WI38 (cell line): ENCODE results near the gene SYNE1.

Experiments
- H3K4me3 ChIP-seq: 2 replicates; pipeline ENCODE4 v1.5.1; 2011; ENCODE audit warnings: low read depth, mild to moderate bottlenecking, control low read depth, low read length
- CTCF ChIP-seq: IDR thresholded peaks from 2 replicates; pipeline ENCODE4 v1.5.1; 2012; ENCODE audit warnings: low read depth, mild to moderate bottlenecking, control low read depth, low read length

The SYNE1 gene

GRCh38 chr6:152360034-152360433 is 277.1 kb downstream of the SYNE1 start:
- no peak for TF ChIP-seq CTCF
- no peak overlapping the region for H3K4me3 ChIP-seq

DNA sequence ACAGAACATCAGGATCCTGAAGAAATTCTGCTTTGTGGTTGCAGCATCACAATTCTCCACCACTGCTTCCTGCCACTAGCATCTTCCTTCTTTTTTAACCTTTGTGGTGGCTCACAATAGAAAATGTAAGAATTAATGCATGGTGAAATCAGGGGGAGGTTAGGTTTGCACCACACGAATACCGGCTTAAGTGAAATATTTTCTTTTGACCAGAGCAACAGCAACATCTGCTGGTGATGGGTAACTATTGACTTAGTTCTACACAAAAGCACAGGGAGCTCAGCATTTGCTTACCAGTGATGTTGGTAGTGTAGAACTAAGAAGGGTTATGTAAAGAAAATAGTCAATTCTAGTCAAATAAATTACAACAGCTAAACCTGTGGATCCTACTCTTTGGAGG is 280.5 kb downstream of the SYNE1 start:
- no peak overlapping the region for H3K4me3 ChIP-seq
- TF ChIP-seq CTCF, result no peak

DNA sequence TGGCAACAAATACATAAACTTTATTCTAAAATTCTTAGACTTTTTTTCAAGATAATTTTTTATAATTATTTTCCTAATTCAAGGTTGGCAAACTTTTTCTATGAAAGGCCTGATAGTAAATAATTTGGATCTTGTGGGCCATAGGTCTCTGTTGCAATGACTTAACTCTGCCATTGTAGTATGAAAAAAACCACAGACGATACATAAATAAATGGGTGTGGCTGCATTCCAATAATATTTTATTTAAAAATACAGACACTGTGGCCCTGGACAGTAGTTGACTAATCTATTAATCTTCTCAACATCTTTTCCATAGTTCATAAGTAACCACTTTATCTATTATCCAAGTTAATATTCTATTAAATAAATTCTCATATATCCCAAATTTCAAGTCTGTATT is 281.1 kb downstream of the SYNE1 start:
- no peak for TF ChIP-seq CTCF
- H3K4me3 ChIP-seq, result no peak overlapping the region

GRCh38 chr6:152355166-152355565 is 282.0 kb downstream of the SYNE1 start:
- TF ChIP-seq CTCF, result no peak
- no peak overlapping the region for H3K4me3 ChIP-seq

DNA sequence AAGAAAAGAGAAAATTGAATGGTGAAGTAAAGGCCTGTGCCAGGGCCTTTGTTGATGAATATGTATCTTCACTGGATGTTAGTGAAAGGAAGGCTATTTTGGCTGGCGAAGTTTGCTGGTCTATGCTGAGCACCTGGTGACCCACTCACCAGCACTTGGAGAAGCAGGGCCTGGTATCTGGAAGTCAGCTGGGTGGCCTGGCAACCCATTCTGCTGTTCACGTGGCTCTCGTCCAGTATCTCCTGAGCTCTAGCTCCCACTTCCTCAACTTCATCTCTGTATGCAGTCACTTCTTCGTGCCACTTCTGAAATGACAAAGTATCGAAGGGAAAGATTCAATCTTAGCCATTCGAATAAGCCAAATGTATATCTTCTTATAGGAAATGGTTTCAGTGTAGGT is 283.7 kb downstream of the SYNE1 start:
- no peak overlapping the region for H3K4me3 ChIP-seq
- no peak for TF ChIP-seq CTCF

DNA sequence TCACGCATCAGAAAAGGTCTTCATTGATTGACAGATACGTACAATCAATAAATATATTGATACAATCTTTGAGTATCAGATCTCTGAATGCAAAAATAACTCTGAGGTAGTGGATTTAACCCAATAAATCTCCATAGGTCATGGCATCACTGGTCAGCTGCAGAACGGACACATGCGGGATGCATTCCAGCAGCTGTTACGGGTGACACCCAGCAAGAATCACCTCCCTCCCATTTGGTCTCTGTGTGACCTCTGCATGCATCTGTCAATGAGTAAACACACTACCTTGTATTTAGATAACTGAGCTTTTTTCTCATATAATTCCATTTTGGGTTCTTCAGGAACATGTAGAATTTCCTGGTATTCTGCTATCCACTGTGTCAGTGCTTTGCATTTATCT is 285.4 kb downstream of the SYNE1 start:
- TF ChIP-seq CTCF, result no peak
- H3K4me3 ChIP-seq, result no peak overlapping the region

- no peak for TF ChIP-seq CTCF
- H3K4me3 ChIP-seq, result no peak overlapping the region
Measured at GRCh38 chr6:152351110-152351509, 286.1 kb downstream of the SYNE1 start.

- no peak overlapping the region for H3K4me3 ChIP-seq
- no peak for TF ChIP-seq CTCF
Measured at GRCh38 chr6:152348116-152348515, 289.0 kb downstream of the SYNE1 start.
